GM12873 (cell line): ENCODE data around the gene OTUD5.
A peak's percentile ranks its signal among the peaks of the same experiment; 100 is the strongest.

ENCODE experiments used
- TF ChIP-seq, protein P1 (sequence below): IDR thresholded peaks from 2 replicates; pipeline ENCODE4 v1.5.1; 2012; ENCODE audit warnings: low read depth, mild to moderate bottlenecking, moderate library complexity, low read length, control low read depth; ENCODE audit not compliant: insufficient read depth; ENCODE audit errors: missing control alignments

Gene OTUD5

GRCh38 chrX:48891402-48892288 is 65.8 kb downstream of the OTUD5 start:
- TF ChIP-seq, protein P1, sequence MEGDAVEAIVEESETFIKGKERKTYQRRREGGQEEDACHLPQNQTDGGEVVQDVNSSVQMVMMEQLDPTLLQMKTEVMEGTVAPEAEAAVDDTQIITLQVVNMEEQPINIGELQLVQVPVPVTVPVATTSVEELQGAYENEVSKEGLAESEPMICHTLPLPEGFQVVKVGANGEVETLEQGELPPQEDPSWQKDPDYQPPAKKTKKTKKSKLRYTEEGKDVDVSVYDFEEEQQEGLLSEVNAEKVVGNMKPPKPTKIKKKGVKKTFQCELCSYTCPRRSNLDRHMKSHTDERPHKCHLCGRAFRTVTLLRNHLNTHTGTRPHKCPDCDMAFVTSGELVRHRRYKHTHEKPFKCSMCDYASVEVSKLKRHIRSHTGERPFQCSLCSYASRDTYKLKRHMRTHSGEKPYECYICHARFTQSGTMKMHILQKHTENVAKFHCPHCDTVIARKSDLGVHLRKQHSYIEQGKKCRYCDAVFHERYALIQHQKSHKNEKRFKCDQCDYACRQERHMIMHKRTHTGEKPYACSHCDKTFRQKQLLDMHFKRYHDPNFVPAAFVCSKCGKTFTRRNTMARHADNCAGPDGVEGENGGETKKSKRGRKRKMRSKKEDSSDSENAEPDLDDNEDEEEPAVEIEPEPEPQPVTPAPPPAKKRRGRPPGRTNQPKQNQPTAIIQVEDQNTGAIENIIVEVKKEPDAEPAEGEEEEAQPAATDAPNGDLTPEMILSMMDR = peak; percentile 44

GRCh38 chrX:48890934-48891401 is 66.4 kb downstream of the OTUD5 start:
- TF ChIP-seq, protein P1 = no peak

DNA sequence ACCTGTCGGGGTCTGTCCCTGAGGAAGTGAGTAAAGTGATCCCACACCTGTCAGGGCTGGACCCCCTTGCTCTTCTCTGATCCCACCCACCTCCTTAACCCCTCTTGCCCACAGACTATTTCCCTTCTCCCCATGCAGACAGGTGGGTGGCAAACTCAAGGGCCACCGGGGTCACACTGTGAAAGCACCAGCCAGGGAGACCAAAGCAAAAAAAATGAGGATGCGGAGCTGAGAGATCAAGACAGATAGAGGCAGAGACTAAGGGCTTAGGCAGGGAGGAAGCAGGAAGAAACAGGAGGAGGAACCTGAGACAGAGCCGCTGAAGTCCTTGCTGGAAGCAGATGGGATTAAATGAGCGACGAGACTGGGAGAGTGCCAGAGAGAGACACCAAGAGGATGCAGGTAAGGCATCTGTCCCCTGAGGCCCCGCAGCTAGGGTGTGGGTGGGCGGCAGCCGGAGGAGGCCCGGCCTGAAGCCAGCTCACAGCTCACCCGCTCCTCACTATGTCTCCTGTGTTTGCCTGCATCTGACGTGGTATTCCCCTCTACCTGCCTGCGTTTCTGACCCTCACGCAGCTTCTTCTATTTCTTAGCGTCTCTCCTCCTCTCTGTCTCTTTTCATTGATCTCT is 67.0 kb downstream of the OTUD5 start:
- TF ChIP-seq, protein P1 = no peak

DNA sequence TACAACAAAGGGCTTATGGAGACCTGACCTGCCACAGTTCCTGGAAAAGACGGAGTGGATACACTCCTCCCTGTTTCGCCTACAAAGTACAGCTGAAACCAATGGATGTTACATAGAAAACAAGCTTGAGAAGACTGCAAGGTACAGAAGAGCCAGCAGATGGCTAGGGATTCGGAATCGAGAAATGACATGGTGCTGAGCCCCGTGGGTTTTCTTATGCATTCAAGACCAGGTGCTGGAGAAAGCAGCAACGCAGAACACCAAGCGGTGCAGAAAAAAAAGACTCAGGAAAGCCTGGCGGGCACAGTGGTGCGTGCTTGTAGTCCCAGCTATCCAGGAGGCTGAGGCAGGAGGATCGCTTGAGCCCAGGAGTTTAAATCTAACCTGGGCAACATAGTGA is 73.7 kb downstream of the OTUD5 start:
- TF ChIP-seq, protein P1 = no peak
